DMS 273 treated with DMSO at 0.1 percent for 48 hours (cell line): ENCODE data around the gene TMEM8B.

ENCODE experiments used
- DNase-seq: peaks from one replicate; lab custom pipeline; 2025; lab: John Stamatoyannopoulos, UW

The TMEM8B gene

GRCh38 chr9:35811381-35812024, 17.5 kb upstream of the TMEM8B start:
- DNase-seq: no peak

- peak; percentile 92 for DNase-seq
Observed at GRCh38 chr9:35812025-35812602, 16.9 kb upstream of the TMEM8B start, which contains the start of gene SPAG8. Gene SPAG8, minus strand, starts transcription at chr9:35812262. Its CDS starts 115 bp downstream, at chr9:35812147.

- DNase-seq: no peak
Observed at GRCh38 chr9:35813434-35814105, 15.5 kb upstream of the TMEM8B start.

GRCh38 chr9:35814106-35814840, 14.8 kb upstream of the TMEM8B start:
- peak; percentile 32 for DNase-seq

GRCh38 chr9:35814841-35815543, 14.0 kb upstream of the TMEM8B start, which contains the start of gene HINT2:
Gene HINT2, minus strand, starts transcription at chr9:35815042. Its CDS starts 63 bp downstream, at chr9:35814979.
- DNase-seq: peak; percentile 100

GRCh38 chr9:35816708-35817107, 12.3 kb upstream of the TMEM8B start:
- peak; percentile 89 for DNase-seq

- no peak for DNase-seq
Observed at GRCh38 chr9:35818341-35818740, 10.7 kb upstream of the TMEM8B start.

GRCh38 chr9:35820076-35820475, 9.0 kb upstream of the TMEM8B start:
- no peak for DNase-seq

GRCh38 chr9:35822926-35823325, 6.1 kb upstream of the TMEM8B start:
- DNase-seq: no peak

GRCh38 chr9:35826071-35826701, 2.8 kb upstream of the TMEM8B start:
- DNase-seq: peak; percentile 46

GRCh38 chr9:35827486-35827885, 1.5 kb upstream of the TMEM8B start:
- DNase-seq: no peak

GRCh38 chr9:35828716-35829083, 328 bp upstream of the TMEM8B start, which contains the start of gene FAM221B:
Gene FAM221B, minus strand, starts transcription at chr9:35828732. Its CDS starts 2,571 bp downstream, at chr9:35826161.
- DNase-seq: no peak

GRCh38 chr9:35829764-35830096, 702 bp downstream of the TMEM8B start:
- DNase-seq: no peak

GRCh38 chr9:35831040-35831439, 2.0 kb downstream of the TMEM8B start:
- DNase-seq: no peak

- no peak for DNase-seq
Observed at GRCh38 chr9:35832814-35833213, 3.8 kb downstream of the TMEM8B start.

GRCh38 chr9:35834260-35835215, 5.5 kb downstream of the TMEM8B start:
- DNase-seq: no peak

- DNase-seq: no peak
Observed at GRCh38 chr9:35835216-35835632, 6.2 kb downstream of the TMEM8B start.

GRCh38 chr9:35835766-35836165, 6.7 kb downstream of the TMEM8B start:
- DNase-seq: no peak

- no peak for DNase-seq
Observed at GRCh38 chr9:35836595-35836994, 7.6 kb downstream of the TMEM8B start.

- DNase-seq: no peak
Observed at GRCh38 chr9:35839926-35840325, 10.9 kb downstream of the TMEM8B start.
